ENCODE results near the gene DDX60.
"Not testable (repeated sequence)": the region's sequence is repeated elsewhere in the genome, so short reads cannot be mapped to it uniquely, and the experiment has no call there.

Gene DDX60, protein sequence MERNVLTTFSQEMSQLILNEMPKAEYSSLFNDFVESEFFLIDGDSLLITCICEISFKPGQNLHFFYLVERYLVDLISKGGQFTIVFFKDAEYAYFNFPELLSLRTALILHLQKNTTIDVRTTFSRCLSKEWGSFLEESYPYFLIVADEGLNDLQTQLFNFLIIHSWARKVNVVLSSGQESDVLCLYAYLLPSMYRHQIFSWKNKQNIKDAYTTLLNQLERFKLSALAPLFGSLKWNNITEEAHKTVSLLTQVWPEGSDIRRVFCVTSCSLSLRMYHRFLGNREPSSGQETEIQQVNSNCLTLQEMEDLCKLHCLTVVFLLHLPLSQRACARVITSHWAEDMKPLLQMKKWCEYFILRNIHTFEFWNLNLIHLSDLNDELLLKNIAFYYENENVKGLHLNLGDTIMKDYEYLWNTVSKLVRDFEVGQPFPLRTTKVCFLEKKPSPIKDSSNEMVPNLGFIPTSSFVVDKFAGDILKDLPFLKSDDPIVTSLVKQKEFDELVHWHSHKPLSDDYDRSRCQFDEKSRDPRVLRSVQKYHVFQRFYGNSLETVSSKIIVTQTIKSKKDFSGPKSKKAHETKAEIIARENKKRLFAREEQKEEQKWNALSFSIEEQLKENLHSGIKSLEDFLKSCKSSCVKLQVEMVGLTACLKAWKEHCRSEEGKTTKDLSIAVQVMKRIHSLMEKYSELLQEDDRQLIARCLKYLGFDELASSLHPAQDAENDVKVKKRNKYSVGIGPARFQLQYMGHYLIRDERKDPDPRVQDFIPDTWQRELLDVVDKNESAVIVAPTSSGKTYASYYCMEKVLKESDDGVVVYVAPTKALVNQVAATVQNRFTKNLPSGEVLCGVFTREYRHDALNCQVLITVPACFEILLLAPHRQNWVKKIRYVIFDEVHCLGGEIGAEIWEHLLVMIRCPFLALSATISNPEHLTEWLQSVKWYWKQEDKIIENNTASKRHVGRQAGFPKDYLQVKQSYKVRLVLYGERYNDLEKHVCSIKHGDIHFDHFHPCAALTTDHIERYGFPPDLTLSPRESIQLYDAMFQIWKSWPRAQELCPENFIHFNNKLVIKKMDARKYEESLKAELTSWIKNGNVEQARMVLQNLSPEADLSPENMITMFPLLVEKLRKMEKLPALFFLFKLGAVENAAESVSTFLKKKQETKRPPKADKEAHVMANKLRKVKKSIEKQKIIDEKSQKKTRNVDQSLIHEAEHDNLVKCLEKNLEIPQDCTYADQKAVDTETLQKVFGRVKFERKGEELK (N-terminal part only)

DNA sequence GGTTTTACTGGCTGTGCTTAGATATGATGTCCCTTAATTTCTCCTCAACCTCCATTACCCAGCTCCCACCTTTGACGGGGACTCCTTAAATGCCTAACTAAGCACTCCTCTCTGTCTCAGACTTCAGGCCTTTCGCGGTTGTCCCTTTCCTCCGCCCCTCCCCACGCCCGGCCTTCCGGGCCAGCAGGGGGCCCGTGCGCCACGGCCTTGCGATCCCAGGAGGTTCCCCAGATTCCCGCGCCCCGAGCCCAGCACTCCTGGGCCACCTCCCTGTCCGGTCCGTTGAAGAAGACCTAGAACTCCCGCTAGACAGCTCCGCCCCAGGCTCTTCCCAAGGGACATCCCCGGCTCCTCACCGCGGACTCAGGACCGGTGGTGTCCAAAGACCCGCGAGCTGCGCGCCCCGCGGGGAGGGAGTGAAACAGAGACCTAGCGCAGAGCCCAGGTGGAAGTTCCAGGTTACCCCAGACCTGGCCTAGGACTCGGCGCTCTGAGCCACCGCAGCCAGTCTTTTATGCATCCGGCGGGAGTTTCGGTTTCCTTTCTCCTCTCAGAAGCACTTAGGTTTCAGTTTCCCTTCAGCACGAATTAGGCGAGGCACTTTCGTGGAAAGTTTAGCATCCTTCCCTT lies at the start of gene DDX60:
TSS of gene DDX60 (minus strand) at position 487 of the 630 bp plus-strand sequence. CDS start 7,493 bp downstream, outside the sequence.
- peak; percentile 86 to 90 for DNase-seq

DNA sequence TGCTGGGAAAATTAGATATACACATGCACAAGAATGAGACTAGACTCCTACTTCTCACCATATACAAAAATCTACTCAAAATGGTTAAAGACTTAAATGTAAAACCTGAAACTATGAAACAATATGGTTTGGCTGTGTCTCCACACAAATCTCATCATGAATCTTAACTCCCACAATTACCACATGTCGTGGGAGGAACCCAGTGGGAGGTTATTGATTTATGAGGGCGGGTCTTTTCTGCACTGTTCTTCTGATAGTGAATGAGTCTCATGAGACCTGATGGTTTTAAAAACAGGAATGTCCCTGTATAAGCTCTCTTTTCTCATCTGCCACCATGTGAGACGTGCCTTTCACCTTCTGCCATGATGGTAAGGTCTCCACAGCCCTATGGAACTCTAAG lies 48.5 kb upstream of the DDX60 start:
- no peak for DNase-seq

DNA sequence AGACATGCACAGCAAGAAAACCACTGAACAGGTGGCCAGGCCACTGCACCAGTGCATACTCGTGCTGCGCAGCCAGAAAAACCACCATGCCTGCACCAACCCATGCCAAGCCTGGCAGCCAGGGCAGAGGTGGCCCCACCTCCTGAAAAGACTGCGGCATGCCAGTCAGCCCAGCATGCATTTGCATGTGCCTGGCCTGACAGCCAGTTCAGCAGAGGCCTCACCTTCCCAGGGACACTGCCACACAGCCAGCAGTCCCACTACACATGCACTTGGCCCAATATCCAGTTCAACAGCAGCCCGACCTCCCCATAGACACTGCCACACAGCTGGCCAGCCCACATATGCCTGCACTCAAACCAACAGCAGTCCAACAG lies 43.5 kb upstream of the DDX60 start:
- no peak for DNase-seq

DNA sequence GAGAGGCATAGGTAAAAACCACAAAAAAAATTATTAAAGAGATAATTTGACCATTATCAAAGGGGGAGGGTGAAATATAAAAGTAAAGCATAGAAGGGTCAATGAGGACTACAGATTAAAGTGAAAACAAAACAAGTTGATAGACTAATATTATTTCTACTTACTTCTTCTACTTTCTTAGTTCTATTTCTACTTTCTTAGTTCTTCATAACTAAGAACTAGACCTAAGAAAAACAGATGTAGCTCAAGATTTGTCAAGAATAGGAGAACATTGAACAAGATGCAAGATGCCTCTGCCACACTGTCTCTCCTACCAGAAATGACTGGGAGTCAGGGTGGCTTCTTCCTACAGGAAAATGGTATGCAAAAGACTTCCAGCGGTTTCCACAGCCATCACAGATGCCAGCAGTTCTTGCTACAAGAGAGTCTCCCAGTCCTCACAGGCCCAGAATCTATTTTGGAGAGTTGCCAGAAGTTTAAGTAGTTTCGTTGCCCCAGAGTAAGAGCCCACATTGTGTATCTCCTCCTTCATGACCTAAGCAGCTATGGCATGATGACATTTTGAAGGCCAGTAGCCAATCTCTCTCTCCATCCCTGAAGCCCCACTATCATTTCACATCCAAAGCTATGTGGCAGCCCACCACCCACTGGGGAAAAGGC lies 42.9 kb upstream of the DDX60 start:
- DNase-seq, result no peak

DNA sequence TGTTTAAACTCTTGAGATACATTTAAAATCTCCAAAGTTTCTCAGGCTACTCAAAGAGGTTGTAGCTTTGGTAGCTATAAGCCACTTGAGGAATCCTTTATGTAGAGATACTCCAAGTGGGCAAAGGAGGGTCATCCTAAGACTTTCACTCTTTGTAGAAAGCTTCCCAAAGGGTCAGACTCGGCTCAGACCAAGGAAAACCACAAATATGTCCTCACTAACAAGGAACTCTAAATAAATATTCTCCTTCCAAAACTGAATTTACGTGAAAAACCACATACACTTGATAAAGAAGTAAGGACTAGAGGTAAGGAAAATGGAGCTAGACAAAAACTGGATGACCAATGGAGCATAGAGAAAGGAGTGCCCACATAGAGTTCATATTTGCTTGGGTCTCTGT lies 41.7 kb upstream of the DDX60 start:
- DNase-seq, result no peak

DNA sequence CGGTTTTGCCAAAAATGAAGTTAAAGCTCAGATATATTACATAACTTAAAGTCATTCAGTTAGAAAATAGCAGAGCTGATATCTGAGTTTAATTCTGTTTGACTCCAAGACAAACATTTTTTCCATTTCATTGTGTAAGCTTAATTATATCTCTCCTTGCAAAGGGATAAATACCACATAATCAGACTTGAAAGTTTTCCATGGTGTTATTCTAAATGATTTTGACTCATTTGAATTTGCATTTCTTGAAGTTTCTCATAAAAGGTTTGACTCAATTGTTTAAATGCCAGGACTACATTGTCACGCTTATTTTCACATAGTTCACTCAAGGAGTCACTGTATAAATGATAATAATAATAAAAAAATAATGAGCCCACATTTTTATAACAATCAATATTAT lies 39.4 kb upstream of the DDX60 start:
- DNase-seq, result no peak

DNA sequence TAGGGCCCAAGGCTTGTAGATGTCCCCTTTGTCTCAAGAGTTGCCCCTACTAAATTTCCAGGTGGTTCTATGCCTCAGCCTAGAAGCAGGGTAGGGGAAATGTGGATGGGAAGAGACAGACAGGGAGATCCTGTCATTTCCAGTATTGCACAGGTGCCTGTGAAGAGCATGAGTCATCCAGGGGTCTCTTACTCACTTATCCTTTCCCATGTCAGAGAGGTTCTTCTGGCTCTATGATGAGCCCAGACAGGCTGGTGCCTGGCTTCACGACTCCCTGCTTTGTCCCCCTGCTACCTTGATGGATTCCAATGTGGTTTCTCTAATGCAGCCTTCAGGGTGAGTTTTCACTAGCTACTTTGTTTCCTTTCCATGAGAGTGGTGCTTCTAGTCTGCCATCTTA lies 35.2 kb upstream of the DDX60 start:
- DNase-seq, result no peak

DNA sequence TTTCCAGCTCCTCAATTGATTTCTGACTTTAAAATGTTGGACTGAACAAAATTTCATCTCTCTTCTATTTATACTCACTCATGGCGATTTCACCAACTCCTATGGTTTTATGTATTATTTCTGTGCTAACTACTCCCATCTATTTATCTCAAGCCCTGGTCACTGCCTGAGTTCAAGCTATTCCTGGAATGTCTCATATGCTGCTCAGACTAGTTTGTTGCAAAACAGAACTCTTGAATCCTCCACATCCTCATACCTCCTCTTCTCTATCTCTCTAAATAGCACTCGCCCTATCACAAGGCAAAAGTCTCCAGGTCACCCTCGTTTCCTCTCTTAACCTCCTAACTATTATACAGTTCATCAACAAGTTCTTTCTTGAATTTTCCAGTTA lies 19.0 kb upstream of the DDX60 start:
- DNase-seq, result no peak

DNA sequence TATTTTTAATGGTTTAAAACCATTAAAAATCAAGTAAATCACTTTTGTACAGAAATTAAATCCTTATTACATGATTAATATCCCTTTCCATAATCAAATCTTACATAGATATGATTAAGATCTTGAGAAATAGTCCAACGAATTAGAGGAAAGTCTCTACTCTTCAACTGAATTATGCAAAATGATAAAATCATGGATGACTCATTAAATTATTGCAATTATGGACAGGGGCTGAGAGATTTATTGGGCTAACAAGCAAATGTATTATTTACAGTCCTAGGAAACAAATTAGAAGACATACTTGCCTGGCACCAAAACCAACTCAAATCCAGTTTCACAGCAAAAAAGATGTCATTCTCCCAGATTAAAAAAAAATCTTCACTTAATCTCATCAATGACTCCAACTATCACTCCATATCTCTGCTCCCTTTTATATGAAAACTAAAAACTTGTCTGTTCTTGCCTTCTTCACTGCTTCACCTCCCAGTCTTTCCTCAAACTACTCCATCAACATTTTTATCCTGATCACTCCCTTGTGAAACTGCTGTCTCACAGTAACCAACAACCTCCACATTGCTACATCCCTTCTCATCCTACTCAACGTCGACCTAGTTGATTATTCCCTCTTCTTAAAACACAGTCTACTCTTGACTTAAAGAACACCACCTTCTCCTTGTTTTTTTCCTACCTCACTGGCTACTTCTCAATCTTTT lies 18.4 kb upstream of the DDX60 start:
- no peak for DNase-seq

DNA sequence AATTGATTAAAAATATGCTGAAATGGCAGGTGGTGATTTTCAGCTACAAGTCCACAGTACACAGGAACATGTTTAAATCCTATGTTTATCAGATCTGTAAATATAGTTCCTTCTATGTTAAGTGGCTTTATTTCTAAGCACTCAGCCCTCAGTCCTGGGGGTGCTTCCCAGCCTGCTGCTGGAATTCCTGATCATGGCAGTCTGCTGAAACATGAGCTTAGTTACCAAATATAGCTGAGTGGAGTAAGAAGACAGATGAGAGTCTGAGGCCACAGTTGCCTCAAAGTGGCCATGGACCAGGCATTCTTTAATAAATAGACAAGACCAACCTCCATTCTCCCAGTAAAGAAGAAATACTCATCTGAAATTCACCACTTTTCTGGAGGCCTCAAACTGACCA lies 17.1 kb upstream of the DDX60 start:
- DNase-seq, result no peak

DNA sequence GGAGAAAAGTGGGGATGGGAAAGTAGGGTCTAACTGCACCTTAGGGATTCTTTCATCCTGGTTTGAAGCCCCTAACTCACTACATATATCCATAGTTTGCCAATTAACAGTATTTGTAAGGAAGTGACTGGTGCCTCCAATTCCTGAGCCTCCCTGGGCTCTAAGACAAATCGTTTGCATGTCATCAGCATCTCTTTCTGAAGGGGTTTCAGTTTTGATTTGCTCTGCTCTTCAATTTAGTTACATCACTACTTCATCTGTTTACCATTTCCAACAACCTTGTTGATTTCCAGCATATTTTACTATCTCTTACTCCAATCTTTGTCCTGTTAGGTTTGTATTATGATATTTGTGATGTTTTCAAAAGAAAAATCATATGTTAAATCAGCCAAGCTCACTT lies 15.5 kb upstream of the DDX60 start:
- no peak for DNase-seq

DNA sequence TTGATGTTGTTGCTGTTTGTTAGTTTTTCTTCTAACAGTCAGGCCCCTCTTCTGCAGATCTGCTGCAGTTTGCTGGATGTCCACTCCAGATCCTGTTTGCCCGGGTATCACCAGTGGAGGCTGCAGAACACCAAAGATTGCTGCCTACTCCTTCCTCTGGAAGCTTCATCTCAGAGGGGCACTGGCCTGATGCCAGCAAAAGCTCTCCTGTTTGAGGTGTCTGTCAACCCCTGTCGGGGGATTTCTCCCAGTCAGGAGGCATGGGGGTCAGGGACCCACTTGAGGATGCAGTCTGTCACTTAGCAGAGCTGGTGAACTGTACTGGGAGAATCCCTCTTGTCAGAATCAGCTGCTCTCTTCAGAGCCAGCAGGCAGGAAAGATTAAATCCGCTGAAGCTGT lies 12.0 kb upstream of the DDX60 start:
- not testable (repeated sequence) for DNase-seq

DNA sequence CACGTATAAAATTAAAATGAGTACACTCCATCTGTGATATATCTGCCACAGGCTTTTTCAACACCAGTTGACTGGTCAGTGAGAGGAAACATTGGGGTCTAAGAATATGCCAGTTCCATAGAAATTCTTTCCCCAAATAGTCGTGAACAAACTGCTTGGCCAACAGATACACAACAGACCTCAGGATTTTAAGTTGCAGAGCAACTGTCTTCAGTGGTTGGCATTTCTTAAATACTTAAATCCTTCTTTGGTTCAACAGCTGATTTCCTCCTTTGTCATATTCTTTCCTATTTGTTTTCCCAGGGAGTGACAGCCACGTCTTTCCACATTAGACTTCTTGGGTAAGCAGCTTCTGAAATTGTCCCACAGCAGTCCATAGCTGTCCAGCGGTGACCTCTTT lies 7.0 kb upstream of the DDX60 start:
- no peak for DNase-seq

DNA sequence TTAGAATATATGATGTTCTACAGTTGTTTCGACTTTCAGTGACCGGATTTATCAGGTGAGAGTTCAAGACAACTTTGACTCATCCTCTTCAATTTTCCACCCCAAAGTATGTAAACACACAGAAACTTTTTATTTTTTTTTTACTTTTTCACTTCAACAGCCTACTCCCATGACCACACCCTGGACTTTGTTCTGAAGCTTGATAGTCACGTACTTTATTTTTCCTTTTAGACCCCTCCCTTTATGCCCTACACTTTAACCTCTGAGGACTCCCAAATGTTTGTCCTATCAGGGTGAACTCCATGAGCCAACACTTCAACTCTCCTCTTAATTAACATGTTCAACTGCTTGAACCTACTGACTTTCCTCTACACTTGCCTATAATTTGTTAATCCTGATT lies 2.5 kb upstream of the DDX60 start:
- DNase-seq, result no peak

DNA sequence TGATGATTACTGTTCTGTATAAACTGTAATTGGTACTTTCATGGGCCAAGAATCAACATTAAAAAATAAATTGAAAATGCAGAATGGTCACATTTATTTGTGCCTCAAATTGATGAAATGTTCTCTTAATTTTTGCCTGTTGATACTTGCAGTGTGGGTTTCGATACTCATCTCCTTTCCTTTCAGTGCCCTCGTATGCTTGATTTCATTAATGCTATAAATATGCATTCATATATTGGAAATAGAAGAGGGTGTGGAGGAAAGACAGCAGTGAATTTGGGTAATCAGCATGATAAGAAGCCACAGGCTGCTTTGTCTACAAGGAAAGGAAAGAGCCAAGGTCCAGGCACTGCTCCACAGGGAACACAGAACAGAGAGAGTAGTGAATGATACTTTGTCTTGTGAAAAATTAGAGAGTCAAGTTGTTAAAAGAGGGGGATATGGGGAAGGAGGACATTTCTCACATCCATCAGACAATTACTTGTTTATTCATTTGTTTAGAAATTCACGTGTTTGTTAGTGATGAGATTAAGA lies 1.0 kb upstream of the DDX60 start:
- no peak for DNase-seq

DNA sequence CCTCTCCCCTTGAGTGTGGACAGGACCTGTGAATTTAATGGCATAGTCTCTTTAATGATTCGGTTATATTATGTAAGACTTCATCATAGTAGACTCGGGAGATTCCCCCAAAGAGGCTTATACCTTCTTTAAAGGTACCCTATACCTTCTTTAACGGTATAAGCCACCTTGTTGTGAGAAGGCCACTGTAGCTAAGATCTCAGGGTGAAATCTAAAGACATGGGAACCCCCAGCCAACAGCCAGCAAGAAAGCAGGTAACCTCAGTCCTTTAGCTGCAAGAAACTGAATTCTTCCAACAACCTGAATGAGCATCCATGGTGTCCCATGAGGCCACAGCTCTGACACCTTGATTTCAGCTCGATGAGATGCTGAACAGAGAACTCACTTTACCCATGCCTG lies 931 bp downstream of the DDX60 start:
- DNase-seq, result peak in 1 of 2 donors; percentile 24

DNA sequence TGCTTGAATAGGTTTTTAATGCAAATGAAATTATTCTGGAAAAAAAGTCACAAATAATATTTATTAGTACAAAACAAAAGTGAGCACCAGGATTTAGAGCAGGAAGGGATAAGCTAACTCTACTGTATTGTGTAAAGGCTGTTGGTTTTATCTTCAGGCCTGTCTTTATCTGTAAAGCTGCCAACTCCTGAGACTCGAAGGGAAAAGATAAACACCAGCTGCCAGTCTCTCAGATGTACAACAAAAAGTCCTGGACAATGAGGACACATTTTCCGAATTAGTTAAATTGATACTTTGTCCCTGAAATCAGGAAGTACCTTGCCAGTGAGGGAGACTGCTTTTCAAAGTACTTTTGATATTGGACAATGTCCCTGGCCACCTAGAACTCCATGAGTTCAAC lies 8.8 kb downstream of the DDX60 start:
- no peak for DNase-seq

DNA sequence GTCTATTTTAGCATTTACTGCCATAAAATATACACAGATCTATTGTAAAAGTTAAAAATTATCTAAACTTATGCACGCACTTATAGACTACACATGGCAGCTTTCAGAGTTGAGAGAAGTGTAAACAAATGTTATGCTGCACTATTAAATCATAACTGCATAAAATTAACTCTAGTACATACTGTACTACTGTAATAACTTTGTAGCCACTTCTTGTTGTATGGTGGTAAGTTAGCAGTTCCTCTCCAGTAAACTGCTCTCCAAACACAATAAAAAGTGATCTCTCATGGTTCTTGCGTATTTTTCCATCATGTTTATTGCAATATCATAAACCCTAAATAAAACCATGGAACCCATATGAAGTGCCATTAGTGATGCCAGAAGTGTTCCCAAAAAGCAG lies 9.6 kb downstream of the DDX60 start:
- no peak for DNase-seq

DNA sequence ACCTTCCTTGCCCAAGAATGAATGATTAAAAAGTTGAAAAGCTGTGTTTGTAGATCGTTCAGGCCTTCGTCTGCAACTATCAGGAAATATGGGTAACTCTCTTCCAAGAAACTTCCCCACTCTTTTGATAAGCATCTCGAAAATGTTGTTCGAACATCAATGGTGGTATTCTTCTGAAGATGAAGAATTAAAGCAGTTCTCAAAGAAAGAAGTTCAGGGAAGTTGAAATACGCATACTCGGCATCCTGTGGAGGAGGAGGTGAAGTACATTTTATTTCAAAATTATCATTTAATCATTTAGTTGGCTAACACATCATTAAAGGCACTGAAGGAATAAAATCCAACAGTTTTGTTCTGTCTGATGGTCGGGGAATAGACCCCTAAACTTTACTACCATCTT lies 12.1 kb downstream of the DDX60 start:
- DNase-seq, result no peak

DNA sequence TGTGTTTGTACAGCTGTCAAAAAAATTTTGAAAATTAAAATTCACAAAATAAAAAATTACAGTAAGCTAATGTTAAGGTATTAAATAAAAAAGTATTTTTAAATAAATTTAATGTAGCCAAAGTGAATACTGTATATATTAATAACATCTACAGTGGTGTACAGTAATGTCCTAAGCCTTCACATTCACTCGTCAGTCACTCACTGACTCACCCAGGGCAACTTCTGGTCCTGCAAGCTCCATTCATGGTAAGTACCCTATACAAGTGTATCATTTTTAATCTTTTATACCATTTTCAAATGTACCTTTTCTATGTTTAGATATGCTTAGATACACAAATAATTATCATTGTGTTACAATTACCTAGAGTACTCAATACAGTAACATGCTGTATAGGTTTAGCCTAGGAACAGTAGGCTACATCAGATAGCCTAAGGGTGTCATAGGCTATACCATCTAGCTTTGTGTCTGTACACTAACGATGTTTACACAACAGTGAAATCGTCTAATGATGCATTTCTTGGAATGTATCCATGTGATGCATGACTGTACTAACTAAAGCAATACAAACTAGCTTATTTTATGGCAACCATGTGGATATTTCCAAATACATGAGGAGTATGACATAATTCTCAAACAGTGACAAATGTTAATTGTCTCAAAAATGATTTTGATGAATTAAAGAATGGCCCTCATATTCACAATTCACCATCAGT lies 13.7 kb downstream of the DDX60 start:
- no peak for DNase-seq

DNA sequence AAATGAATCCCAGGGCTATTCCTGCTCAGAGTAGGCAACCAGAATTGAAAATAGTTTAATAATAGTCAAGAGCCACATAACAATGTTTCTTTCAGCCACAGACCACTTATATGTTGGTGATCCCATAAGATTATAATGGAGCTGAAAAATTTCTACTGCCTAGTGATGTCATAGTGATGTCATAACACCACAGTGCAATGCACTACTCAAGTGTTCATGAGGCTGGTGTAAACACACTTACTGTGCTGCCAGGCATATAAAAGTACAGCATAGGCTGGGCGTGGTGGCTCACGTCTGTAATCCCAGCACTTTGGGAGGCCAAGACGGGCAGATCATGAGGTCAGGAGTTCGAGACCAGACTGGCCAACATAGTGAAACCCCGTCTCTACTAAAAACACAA lies 15.1 kb downstream of the DDX60 start:
- DNase-seq, result not testable (repeated sequence)
